ENCODE results near the gene ICAM4. TPM values are rescaled to one million over a fixed set of nuclear protein-coding genes. Genes with fewer than 3 reads are reported as not detected.
A peak's percentile ranks its signal among the peaks of the same experiment; 100 is the strongest.
"Not testable (repeated sequence)": the region's sequence is repeated elsewhere in the genome, so short reads cannot be mapped to it uniquely, and the experiment has no call there.

Gene ICAM4, protein sequence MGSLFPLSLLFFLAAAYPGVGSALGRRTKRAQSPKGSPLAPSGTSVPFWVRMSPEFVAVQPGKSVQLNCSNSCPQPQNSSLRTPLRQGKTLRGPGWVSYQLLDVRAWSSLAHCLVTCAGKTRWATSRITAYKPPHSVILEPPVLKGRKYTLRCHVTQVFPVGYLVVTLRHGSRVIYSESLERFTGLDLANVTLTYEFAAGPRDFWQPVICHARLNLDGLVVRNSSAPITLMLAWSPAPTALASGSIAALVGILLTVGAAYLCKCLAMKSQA
- 1 to 10 TPM in 1 of 2 donors, under 1 TPM in 1; 0.78 to 2.2 TPM for total RNA-seq

- peak; percentile 55 for ATAC-seq (replicated peaks)
- peaks cover 36% of the 10 kb centered on the region for H3K4me1 Mint-ChIP-seq
- no peaks in the 10 kb centered on the region for H3K9me3 Mint-ChIP-seq
- no peak within 1 kb of the TSS for H3K27ac Mint-ChIP-seq
- H3K36me3 Mint-ChIP-seq (ENCODE audit: low read depth) = peaks cover 61% of the 10 kb centered on the region
- H3K4me3 Mint-ChIP-seq = peak within 1 kb of the TSS; percentile 74
- H3K27me3 Mint-ChIP-seq = peaks cover 25% of the 10 kb centered on the region
Observed at GRCh38 chr19:10286803-10287737, at the start of gene ICAM4. ICAM4 (plus strand) TSS chr19:10286955; CDS start chr19:10287013, 58 bp downstream.

- H3K4me1 Mint-ChIP-seq = peaks cover 9% of the 10 kb centered on the region
- H3K27me3 Mint-ChIP-seq = no peaks in the 10 kb centered on the region
- H3K9me3 Mint-ChIP-seq = no peaks in the 10 kb centered on the region
- H3K36me3 Mint-ChIP-seq (ENCODE audit: low read depth) = peaks cover 5% of the 10 kb centered on the region
- ATAC-seq (replicated peaks) = no peak
- no peak overlapping the region for H3K27ac Mint-ChIP-seq
- H3K4me3 Mint-ChIP-seq = peak overlapping the region; percentile 57
Observed at GRCh38 chr19:10237702-10238101, 49.1 kb upstream of the ICAM4 start.

DNA sequence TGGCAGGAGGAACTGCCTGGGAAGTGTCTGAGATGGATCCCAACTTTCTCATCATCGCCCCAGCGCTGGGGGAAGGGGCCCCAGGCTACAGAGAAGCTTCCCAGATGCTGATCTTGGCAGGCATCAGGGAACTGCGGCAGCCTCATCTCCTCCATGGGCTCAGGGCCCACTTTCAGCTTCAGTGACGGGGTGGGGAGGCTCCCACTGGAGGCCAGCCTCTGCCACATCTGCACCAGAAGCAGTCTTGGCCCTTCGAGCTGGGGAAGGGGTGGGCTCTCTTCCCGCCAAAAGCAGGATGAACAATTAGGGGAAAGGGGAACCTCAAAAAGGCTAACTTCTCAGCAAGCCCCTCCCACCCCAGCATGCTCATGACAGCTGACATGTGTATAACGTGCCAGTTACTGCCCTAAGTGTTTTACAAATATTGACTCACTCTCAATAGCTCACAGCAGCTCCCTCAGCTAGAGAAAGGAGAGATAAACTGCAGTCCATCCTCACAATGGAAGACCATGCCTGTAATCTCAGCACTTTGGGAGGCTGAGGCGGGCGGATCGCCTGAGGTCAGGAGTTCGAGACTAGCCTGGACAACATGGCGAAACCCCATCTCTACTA is 48.5 kb upstream of the ICAM4 start:
- H3K27me3 Mint-ChIP-seq = no peaks in the 10 kb centered on the region
- H3K27ac Mint-ChIP-seq = peak overlapping the region; percentile 56
- H3K4me3 Mint-ChIP-seq = peak overlapping the region; percentile 57
- peak; percentile 31 for ATAC-seq (replicated peaks)
- H3K9me3 Mint-ChIP-seq = no peaks in the 10 kb centered on the region
- peaks cover 9% of the 10 kb centered on the region for H3K4me1 Mint-ChIP-seq
- H3K36me3 Mint-ChIP-seq (ENCODE audit: low read depth) = peaks cover 5% of the 10 kb centered on the region

DNA sequence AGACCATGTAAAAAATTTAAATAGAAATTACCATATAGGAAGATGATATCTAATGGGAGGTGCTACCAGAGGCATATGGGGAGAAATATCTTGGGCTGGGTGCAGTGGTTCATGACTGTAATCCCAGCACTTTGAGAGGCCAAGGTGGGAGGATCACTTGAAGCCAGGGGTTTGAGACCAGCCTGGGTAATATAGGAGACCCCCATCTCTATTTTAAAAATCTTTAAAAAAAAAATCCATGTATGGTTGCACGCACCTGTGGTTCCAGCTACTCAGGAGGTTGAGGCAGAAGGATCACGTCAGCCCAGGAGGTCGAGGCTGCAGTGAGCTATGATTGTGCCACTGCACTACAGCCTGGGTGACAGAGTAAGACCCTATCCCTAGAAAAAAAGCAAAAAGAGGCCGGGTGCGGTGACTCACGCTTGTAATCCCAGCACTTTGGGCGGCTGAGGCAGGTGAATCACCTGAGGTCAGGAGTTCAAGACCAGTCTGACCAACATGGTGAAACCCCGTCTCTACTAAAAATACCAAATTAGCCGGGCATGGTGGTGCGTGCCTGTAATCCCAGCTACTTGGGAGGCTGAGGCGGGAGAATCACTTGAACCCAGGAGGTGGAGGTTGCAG is 44.8 kb upstream of the ICAM4 start:
- not testable (repeated sequence) for H3K36me3 Mint-ChIP-seq (ENCODE audit: low read depth); H3K4me1 Mint-ChIP-seq; H3K9me3 Mint-ChIP-seq; H3K27ac Mint-ChIP-seq; H3K27me3 Mint-ChIP-seq; H3K4me3 Mint-ChIP-seq
- ATAC-seq (replicated peaks) = peak; percentile 39

GRCh38 chr19:10243606-10244005 is 43.1 kb upstream of the ICAM4 start:
- Mint-ChIP-seq H3K27me3 (no peaks in the 10 kb centered on the region), H3K4me1 (no peaks in the 10 kb centered on the region), H3K36me3 (ENCODE audit: low read depth) (no peaks in the 10 kb centered on the region), H3K9me3 (no peaks in the 10 kb centered on the region), H3K4me3 (no peak overlapping the region), H3K27ac (no peak overlapping the region)
- ATAC-seq (replicated peaks) = no peak

GRCh38 chr19:10245189-10245939 is 41.4 kb upstream of the ICAM4 start:
- Mint-ChIP-seq H3K9me3 (no peaks in the 10 kb centered on the region), H3K4me1 (no peaks in the 10 kb centered on the region), H3K27ac (peak overlapping the region; percentile 25), H3K27me3 (no peaks in the 10 kb centered on the region), H3K4me3 (no peak overlapping the region), H3K36me3 (ENCODE audit: low read depth) (no peaks in the 10 kb centered on the region)
- ATAC-seq (replicated peaks) = peak; percentile 28

DNA sequence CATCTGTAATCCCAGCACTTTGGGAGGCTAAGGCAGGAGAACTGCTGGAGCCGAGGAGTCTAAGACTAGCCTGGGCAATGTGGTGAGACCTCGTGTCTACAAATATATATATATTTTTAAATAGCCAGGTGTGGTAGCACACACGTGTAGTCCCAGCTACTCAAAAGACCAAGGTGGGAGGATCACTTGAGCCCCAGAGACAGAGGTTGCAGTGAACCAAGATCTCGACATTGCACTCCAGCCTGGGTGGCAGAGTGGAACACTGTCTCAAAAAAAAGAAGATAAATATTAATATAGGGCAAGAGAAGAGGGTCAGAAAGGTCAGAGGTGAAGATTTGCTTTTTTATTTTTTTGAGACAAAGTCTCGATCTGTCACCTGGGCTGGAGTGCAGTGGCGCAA is 40.2 kb upstream of the ICAM4 start:
- H3K27ac Mint-ChIP-seq = no peak overlapping the region
- no peak for ATAC-seq (replicated peaks)
- H3K9me3 Mint-ChIP-seq = no peaks in the 10 kb centered on the region
- H3K4me1 Mint-ChIP-seq = no peaks in the 10 kb centered on the region
- no peak overlapping the region for H3K4me3 Mint-ChIP-seq
- H3K27me3 Mint-ChIP-seq = no peaks in the 10 kb centered on the region
- H3K36me3 Mint-ChIP-seq (ENCODE audit: low read depth) = peaks cover under 1% of the 10 kb centered on the region

GRCh38 chr19:10251792-10252694 is 34.7 kb upstream of the ICAM4 start, which contains the start of gene MRPL4:
MRPL4 (plus strand) TSS chr19:10252214; CDS start chr19:10252254, 40 bp downstream.
- H3K9me3 Mint-ChIP-seq = no peaks in the 10 kb centered on the region
- peak; percentile 98 for ATAC-seq (replicated peaks)
- no peaks in the 10 kb centered on the region for H3K27me3 Mint-ChIP-seq
- peak within 1 kb of the TSS; percentile 92 for H3K4me3 Mint-ChIP-seq
- peak within 1 kb of the TSS; percentile 94 for H3K27ac Mint-ChIP-seq
- peaks cover 8% of the 10 kb centered on the region for H3K4me1 Mint-ChIP-seq
- peaks cover 54% of the 10 kb centered on the region for H3K36me3 Mint-ChIP-seq (ENCODE audit: low read depth)

DNA sequence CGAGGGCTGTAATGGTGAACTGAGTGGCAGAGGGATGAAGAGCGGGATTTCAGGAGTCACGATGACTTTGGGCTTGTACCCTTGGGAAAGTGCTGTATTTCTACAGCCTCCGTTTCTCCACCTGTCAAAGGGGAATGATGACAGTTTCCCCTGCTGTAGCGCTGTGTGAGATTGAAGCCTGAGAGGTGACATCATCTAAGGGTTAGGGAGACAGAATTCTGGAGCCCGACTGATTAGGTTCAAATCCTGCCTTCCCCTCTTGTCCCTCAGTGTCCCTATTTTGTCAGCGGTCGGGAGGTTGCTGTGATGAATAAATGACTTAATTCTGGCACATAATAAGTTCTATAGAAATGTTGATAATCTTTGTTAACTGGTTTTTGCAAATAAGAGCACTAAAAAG is 34.0 kb upstream of the ICAM4 start:
- ATAC-seq (replicated peaks) = no peak
- Mint-ChIP-seq H3K9me3 (no peaks in the 10 kb centered on the region), H3K4me1 (peaks cover 8% of the 10 kb centered on the region), H3K27ac (peak overlapping the region; percentile 94), H3K4me3 (peak overlapping the region; percentile 92), H3K27me3 (no peaks in the 10 kb centered on the region), H3K36me3 (ENCODE audit: low read depth) (peaks cover 60% of the 10 kb centered on the region)

- peaks cover 8% of the 10 kb centered on the region for H3K4me1 Mint-ChIP-seq
- H3K4me3 Mint-ChIP-seq = peak overlapping the region; percentile 92
- no peaks in the 10 kb centered on the region for H3K9me3 Mint-ChIP-seq
- peaks cover 75% of the 10 kb centered on the region for H3K36me3 Mint-ChIP-seq (ENCODE audit: low read depth)
- ATAC-seq (replicated peaks) = no peak
- peak overlapping the region; percentile 36 for H3K27ac Mint-ChIP-seq
- H3K27me3 Mint-ChIP-seq = no peaks in the 10 kb centered on the region
Observed at GRCh38 chr19:10254244-10254643, 32.5 kb upstream of the ICAM4 start.

DNA sequence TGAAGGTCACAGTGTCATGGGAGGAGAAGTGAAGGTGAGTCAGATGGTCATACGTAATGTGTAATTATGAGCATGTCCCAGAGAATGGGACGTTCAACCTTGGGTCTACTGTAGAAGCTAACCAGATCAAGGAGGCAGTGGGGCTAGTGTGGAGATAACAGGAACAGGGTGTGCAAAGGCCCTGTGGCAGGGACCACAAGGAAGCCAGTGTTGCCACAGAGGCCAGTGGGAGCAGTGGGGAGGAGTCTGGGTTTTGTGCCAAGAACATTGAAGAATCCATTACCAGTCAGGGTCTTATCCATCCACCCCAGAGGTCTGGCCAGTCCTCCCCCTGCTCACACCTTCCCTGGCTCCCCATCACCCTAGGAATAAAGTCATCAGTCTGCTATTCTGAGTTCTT is 31.4 kb upstream of the ICAM4 start:
- no peak for ATAC-seq (replicated peaks)
- H3K4me1 Mint-ChIP-seq = peaks cover 13% of the 10 kb centered on the region

DNA sequence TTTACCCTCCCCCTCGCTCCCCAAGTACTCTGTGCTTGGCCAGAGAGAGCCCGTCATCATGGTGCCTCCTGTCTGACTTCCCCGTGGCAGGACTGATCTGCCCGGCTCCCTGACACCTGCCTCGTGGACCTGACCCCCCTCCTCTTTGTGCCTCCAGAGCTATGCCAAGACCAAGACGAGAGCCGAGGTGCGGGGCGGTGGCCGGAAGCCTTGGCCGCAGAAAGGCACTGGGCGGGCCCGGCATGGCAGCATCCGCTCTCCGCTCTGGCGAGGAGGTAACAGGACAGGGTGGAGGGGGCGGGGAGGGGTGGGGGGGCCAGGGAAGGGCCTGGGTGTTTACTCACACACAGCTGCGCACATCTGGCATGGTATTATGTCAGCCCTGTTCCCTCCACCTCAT is 30.2 kb upstream of the ICAM4 start:
- ATAC-seq (replicated peaks) = no peak
- peaks cover 13% of the 10 kb centered on the region for H3K4me1 Mint-ChIP-seq
- no peaks in the 10 kb centered on the region for H3K9me3 Mint-ChIP-seq
- H3K36me3 Mint-ChIP-seq (ENCODE audit: low read depth) = peaks cover 82% of the 10 kb centered on the region
- H3K27ac Mint-ChIP-seq = no peak overlapping the region
- H3K27me3 Mint-ChIP-seq = no peaks in the 10 kb centered on the region
- no peak overlapping the region for H3K4me3 Mint-ChIP-seq

More for the DNA sequence above, 31.4 kb upstream of the ICAM4 start:
- H3K4me3 Mint-ChIP-seq = no peak overlapping the region
- no peak overlapping the region for H3K27ac Mint-ChIP-seq
- H3K27me3 Mint-ChIP-seq = no peaks in the 10 kb centered on the region
- H3K36me3 Mint-ChIP-seq (ENCODE audit: low read depth) = peaks cover 83% of the 10 kb centered on the region
- H3K9me3 Mint-ChIP-seq = no peaks in the 10 kb centered on the region
